ACC112 (cell line): Measurements from ENCODE around the gene PRUNE1.

ENCODE experiments used
- H2AFZ ChIP-seq: fragments of 200-600 bp; sonication (generic); one replicate; pipeline ENCODE4 v1.6.0; 2017; ENCODE audit warnings: antibody characterized with exemption, low read length; ENCODE audit not compliant: unreplicated experiment
- H3K27ac ChIP-seq: fragments of 200-600 bp; sonication (generic); 2 replicates; pipeline ENCODE4 v1.5.1; 2014; ENCODE audit warnings: low read depth, mild to moderate bottlenecking, antibody characterized with exemption, low read length, moderate library complexity
- H3K27me3 ChIP-seq: fragments of 200-600 bp; sonication (generic); 2 replicates; pipeline ENCODE4 v1.6.1; 2014; ENCODE audit warnings: mild to moderate bottlenecking, antibody characterized with exemption, low read length, moderate library complexity, mixed read lengths; ENCODE audit not compliant: insufficient read depth
- H3K36me3 ChIP-seq: fragments of 200-600 bp; sonication (generic); 2 replicates; pipeline ENCODE4 v1.6.1; 2016; ENCODE audit warnings: mild to moderate bottlenecking, antibody characterized with exemption, low read length, moderate library complexity, mixed read lengths; ENCODE audit not compliant: insufficient read depth
- H3K4me1 ChIP-seq: fragments of 200-600 bp; sonication (generic); one replicate; pipeline ENCODE4 v1.6.1; 2016; ENCODE audit warnings: low read length, mixed read lengths; ENCODE audit not compliant: insufficient read depth, unreplicated experiment, control insufficient read depth
- H3K4me3 ChIP-seq: fragments of 200-600 bp; sonication (generic); 2 replicates; pipeline ENCODE4 v1.5.1; 2014; ENCODE audit warnings: mild to moderate bottlenecking, low read depth, low read length
- H3K79me2 ChIP-seq: fragments of 200-600 bp; sonication (generic); one replicate; pipeline ENCODE4 v1.6.0; 2016; ENCODE audit warnings: low read length; ENCODE audit not compliant: control insufficient read depth, unreplicated experiment, insufficient read depth

The PRUNE1 gene

DNA sequence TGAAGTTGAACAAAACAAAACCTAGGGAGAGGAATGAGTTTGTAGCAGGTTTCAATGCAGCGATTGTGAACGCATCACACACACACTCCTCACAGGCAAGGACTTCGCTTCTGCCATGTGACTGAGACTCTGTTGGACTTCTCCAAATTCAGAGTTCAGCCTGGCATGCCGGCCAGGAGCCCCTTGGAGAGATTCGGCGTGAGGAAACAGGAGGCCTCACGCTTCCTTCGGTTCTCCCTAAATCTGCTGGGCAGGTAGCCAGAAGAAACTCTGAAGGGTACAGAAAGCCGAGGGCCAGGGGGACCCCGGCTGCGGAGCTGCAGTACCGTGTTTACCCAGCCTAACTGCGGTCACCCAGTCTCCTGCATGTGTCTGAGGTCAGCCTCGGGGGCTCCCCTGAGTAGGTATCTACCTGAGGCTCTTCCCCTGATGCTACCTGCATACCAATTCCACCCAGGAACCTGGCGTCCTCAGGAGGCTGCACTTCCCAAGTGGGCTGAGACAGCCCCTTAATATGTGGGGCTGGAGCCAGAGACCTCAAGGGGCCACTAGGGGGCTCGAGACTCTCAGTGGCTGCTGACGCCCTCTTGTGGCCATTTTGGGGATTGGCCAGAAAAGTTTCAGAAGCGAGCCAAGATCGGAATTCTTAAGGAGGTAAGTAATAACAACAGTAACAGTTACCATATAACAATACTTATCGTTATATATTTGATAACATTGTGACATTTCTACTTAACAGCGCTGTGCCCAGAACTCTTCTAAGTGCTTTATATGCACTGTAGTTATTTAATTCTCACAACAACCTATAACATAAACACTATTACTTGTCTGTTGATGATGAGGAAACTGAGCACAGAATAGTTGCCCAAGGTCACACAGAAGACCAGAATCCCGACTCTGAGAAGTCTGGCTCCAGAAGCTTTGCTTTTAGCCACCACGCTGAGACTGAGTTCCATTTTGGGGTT is 28.9 kb upstream of the PRUNE1 start:
- Histone ChIP-seq H3K4me3 (peak overlapping the region; percentile 49), H2AFZ (peak overlapping the region; percentile 94), H3K27me3 (no peaks in the 10 kb centered on the region), H3K27ac (peak overlapping the region; percentile 23; the same call in 1 of the 2 replicates), H3K36me3 (no peaks in the 10 kb centered on the region), H3K79me2 (peaks cover 2% of the 10 kb centered on the region), H3K4me1 (peaks cover 52% of the 10 kb centered on the region)

DNA sequence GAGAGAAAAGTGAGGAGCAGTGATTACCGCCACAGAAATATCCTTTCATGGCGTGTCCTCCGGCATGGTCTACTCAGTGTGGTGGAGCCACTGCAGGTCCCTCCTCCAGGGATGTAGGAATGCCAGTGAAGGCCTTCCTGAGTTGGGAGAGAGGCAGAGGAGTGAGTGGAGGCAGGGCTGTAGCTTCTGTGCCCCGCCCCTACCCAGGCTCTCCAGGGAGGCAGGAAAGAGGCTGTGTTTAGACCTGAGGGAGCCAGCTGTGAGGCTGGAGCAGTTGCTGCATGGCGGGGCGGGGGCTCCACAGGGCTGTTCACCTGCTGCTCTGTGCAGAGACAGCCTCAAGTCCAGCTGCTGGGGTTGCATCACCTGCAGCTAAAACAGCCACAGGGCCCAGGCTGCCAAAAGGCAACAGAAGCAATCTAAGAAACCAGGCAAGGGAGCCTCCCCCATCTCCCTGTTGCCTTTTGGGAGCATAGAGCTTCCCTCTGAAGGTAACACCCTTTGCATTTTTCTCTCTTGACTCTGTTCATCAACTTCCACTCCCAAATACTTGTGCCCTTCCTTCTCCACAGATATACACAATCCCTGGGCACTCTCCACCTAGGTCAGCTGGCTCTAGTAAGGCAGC is 27.0 kb upstream of the PRUNE1 start:
- Histone ChIP-seq H3K4me1 (peaks cover 45% of the 10 kb centered on the region), H3K36me3 (no peaks in the 10 kb centered on the region), H3K4me3 (no peak overlapping the region), H3K27me3 (no peaks in the 10 kb centered on the region), H3K79me2 (no peaks in the 10 kb centered on the region), H3K27ac (no peak overlapping the region), H2AFZ (no peak overlapping the region)

DNA sequence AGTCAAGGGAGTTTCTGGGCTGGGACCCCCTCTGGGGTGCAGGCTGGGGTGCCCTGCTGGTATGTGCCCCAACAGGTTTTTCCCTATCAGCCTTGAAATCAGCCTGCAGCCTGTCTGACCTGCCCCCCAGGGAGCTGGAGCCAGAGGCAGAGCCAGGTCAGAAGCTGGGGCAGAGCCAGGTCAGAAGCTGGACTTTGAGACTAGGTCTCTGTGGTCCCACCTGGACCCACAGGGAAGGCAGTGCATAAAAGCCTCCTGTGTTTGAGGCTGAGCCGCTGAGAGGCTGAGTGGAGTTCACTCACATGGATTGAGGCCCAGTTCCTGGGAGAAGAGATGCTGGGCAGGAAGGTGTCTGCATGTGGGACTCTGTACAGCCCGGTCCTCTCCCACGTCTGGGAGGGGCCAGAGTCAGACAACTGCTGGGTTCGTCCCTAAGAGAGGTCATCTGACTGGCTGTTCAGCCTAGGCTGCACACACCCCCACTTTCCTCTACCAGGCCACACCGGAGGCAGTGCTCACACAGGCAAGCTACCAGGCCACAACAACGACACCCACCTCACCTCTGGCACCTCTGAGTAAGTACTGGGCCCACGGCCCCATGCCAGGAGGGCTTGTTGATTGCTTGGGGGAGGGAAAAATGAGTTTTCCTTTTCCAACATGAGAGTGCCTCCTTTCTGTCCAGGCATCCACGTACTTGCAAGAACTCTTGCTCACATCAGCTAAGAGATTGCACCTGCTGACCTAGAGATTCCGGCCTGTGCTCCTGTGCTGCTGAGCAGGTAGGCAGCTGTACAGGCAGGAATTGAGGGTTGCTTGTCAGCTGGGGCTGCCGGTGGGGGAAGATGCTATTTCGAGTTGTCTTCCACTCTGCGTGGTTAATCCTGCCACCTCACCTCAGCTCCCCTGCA is 26.2 kb upstream of the PRUNE1 start, which contains the start of gene ANXA9:
Gene ANXA9 (plus strand): TSS at position 488 of the 908 bp plus-strand sequence. CDS start 814 bp downstream, outside the sequence.
- H2AFZ ChIP-seq = no peak within 1 kb of the TSS
- no peak within 1 kb of the TSS for H3K27ac ChIP-seq
- H3K4me1 ChIP-seq = peaks cover 38% of the 10 kb centered on the region
- no peaks in the 10 kb centered on the region for H3K36me3 ChIP-seq
- H3K79me2 ChIP-seq = no peaks in the 10 kb centered on the region
- H3K27me3 ChIP-seq = no peaks in the 10 kb centered on the region
- H3K4me3 ChIP-seq = no peak within 1 kb of the TSS

DNA sequence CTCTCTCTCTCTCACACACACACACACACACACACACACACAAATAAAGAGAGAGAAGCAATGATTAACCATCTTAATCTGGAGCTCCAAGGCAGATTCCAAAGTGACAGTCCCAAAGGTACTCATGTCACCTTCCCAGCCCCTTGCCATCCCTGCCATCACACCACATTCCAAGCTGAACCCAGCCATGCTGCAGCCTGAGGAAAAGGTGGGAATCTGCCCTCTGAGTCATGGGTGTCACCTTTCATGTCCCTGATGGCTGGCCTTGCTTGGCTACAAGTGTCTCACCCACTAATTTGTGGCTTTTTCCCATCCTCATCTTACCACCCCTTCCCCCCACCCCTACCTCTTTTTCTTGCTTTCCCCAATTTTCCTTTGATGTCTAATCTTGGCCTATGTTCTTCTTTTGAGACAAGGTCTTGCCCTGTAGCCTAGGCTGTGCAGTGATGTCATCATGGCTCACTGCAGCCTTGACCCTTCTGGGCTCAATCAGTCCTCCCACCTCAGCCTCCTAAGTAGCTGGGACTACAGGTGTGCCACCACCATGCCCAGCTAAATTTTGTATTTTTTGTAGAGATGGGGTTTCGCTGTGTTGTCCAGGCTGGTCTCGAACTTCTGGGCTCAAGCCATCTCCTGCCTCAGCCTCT is 22.9 kb upstream of the PRUNE1 start:
- H3K27ac ChIP-seq = no peak overlapping the region
- no peaks in the 10 kb centered on the region for H3K27me3 ChIP-seq
- no peaks in the 10 kb centered on the region for H3K36me3 ChIP-seq
- H3K4me1 ChIP-seq = peaks cover 15% of the 10 kb centered on the region
- H3K79me2 ChIP-seq = no peaks in the 10 kb centered on the region
- no peak overlapping the region for H3K4me3 ChIP-seq
- H2AFZ ChIP-seq = no peak overlapping the region

DNA sequence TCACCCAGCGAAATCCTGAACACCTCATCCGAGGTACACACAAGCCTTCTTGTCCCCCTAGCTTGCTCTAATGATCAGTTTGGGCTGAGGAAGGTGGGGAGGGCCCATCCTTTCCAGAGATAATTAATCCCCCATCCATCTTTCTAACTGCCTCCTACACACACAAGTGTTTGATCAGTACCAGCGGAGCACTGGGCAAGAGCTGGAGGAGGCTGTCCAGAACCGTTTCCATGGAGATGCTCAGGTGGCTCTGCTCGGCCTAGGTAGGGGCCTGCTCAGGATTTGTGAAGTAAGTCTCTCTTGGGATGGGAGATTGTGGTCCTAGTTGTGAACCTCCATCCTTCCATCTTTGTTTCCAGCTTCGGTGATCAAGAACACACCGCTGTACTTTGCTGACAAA is 20.3 kb upstream of the PRUNE1 start:
- no peaks in the 10 kb centered on the region for H3K4me1 ChIP-seq
- no peaks in the 10 kb centered on the region for H3K36me3 ChIP-seq
- H2AFZ ChIP-seq = no peak overlapping the region
- no peak overlapping the region for H3K4me3 ChIP-seq
- H3K27ac ChIP-seq = no peak overlapping the region
- H3K27me3 ChIP-seq = no peaks in the 10 kb centered on the region
- H3K79me2 ChIP-seq = no peaks in the 10 kb centered on the region

DNA sequence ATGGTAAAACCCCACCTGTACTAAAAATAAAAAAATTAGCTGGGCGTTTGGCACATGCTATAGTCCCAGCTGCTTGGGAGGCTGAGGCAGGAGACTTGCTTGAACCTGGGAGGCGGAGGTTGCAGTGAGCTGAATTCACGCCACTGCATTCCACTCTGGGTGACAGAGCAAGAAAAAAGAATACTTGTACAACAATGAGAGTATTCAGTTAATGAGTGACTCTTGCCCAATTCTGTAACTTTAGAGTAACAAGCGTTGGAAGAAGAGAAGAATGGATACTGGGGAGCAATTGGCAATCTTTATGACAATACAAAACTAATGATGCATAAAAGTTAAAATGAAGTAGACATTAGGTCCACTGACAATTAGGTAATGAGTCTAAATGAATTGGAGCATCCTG is 15.6 kb upstream of the PRUNE1 start:
- H3K79me2 ChIP-seq = no peaks in the 10 kb centered on the region
- no peak overlapping the region for H3K27ac ChIP-seq
- peaks cover 6% of the 10 kb centered on the region for H3K4me1 ChIP-seq
- no peaks in the 10 kb centered on the region for H3K27me3 ChIP-seq
- no peak overlapping the region for H2AFZ ChIP-seq
- no peak overlapping the region for H3K4me3 ChIP-seq
- no peaks in the 10 kb centered on the region for H3K36me3 ChIP-seq

DNA sequence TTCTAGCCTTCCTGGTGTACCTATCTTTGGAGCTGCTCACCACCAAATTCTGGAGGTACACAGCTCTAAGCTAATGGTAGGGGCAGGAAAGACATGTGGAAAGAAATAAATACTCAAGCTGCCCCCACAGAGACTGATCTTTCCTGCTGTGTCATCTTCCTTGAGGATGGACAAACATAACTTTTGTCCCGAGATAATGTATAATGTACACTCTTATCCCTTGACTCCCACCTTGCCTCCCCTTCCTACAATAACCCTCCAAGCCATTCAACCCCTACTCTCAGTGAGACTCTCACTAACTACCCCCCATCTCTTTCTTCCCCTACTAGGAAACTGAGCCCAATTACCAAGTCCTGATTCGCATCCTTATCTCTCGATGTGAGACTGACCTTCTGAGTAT is 14.0 kb upstream of the PRUNE1 start:
- Histone ChIP-seq H3K4me3 (no peak overlapping the region), H2AFZ (no peak overlapping the region), H3K27ac (no peak overlapping the region), H3K36me3 (no peaks in the 10 kb centered on the region), H3K79me2 (no peaks in the 10 kb centered on the region), H3K27me3 (no peaks in the 10 kb centered on the region), H3K4me1 (peaks cover 6% of the 10 kb centered on the region)

DNA sequence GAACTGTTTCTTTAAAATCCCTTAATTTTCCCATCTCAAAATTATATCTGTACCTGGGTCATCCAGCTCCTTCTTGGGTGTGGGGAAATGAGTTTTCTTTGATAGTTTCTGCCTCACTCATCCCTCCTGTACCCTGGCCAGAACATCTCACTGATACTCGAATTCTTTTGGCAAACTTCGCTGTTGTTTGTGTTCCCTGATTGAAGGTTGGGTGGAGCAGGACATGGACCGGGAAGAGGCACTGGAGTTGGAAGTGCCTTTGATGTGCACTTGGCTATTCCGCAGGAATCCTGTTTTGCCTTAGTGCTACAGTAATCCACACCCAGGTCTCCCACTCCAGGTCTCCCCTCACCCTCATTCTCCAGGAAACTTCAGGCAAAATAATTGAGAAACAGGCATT is 12.8 kb upstream of the PRUNE1 start:
- Histone ChIP-seq H3K4me3 (no peak overlapping the region), H2AFZ (no peak overlapping the region), H3K4me1 (peaks cover 6% of the 10 kb centered on the region), H3K36me3 (no peaks in the 10 kb centered on the region), H3K27me3 (no peaks in the 10 kb centered on the region), H3K27ac (no peak overlapping the region), H3K79me2 (no peaks in the 10 kb centered on the region)

DNA sequence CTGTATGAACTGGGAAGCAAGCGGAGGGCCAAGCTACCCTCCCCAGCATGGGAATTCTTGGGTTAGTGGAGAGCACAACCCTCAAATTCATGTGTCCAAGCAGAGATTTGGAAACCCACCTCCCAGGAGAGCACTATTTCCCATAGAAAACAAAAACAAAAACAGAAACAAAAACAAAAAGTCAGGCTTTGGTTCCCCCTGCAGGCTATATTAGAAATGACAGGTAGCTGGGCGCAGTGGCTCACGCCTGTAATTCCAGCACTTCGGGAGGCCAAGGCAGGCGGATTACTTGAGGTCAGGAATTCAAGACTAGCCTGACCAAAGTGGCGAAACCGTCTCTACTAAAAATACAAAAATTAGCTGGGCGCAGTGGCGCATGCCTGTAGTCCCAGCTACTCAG is 12.4 kb upstream of the PRUNE1 start:
- H2AFZ ChIP-seq = no peak overlapping the region
- H3K27ac ChIP-seq = no peak overlapping the region
- H3K4me3 ChIP-seq = no peak overlapping the region

More for the DNA sequence above, 12.4 kb upstream of the PRUNE1 start:
- Histone ChIP-seq H3K4me1 (peaks cover 6% of the 10 kb centered on the region), H3K36me3 (no peaks in the 10 kb centered on the region), H3K79me2 (no peaks in the 10 kb centered on the region), H3K27me3 (no peaks in the 10 kb centered on the region)
